Measurements from ENCODE around the gene CDC20.

DNA sequence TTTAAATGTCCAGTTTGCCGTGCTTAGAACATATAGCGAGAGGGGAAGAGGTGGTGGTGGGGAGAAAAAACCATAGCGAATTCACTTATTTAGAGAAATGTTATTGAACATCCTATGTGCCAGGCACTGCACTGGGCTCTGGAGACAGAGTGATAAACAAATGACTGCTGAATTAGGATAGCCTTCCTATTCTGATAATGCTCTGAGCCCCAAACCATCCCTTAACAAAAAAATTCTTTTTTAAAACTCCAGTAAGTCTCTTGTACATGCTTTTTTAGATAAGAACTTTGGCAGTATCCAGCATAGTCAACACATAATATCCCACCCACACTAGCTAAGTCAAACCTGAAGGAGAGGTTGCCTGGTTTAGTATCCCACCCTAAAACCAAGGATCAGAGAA, 39.4 kb downstream of the CDC20 start:
- TF ChIP-seq, protein P1, sequence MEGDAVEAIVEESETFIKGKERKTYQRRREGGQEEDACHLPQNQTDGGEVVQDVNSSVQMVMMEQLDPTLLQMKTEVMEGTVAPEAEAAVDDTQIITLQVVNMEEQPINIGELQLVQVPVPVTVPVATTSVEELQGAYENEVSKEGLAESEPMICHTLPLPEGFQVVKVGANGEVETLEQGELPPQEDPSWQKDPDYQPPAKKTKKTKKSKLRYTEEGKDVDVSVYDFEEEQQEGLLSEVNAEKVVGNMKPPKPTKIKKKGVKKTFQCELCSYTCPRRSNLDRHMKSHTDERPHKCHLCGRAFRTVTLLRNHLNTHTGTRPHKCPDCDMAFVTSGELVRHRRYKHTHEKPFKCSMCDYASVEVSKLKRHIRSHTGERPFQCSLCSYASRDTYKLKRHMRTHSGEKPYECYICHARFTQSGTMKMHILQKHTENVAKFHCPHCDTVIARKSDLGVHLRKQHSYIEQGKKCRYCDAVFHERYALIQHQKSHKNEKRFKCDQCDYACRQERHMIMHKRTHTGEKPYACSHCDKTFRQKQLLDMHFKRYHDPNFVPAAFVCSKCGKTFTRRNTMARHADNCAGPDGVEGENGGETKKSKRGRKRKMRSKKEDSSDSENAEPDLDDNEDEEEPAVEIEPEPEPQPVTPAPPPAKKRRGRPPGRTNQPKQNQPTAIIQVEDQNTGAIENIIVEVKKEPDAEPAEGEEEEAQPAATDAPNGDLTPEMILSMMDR (IDR thresholded peaks at IDR 0.05): no peak
- TF ChIP-seq EZH2 (IDR thresholded peaks at IDR 0.05; ENCODE audit: borderline replicate concordance, insufficient read depth, low read depth, low read length, poor library complexity, severe bottlenecking): no peak
